Transverse colon (tissue), 3 donors: ENCODE results near the gene LYZ.

ENCODE experiments used
- CTCF ChIP-seq, 5 experiments: fragments of 200-600 bp in 3 of 5; fragments of 450-650 bp in 2 of 5; sonication (generic) in 3 of 5; IDR thresholded peaks; 1 replicate in 2 of 5; 2 replicates in 3 of 5; pipeline ENCODE4 v1.5.1; 2016 to 2017; ENCODE audit warnings: antibody characterized with exemption in 5 of 5, inconsistent platforms in 3 of 5, mild to moderate bottlenecking in 2 of 5, moderate library complexity in 1 of 5
- EP300 ChIP-seq: sonication (generic); formaldehyde crosslinking; IDR thresholded peaks from one replicate; pipeline ENCODE4 v1.6.1; 2017; ENCODE audit warnings: antibody characterized with exemption, low read depth

- TF ChIP-seq CTCF (IDR thresholded peaks at IDR 0.05): no peak
- TF ChIP-seq EP300: no peak
These were observed 38.7 kb upstream of the LYZ start for GRCh38 chr12:69309461-69309860.
